IMR-90 (cell line): ENCODE data around the gene RBFOX2. TPM values are rescaled to one million over a fixed set of nuclear protein-coding genes. Genes with fewer than 3 reads are reported as not detected.

Source experiments
- ATAC-seq: fragments of 200-7000 bp; cut with Tn5 transposase; 2 replicates; pipeline ENCODE4 v1.9.1; 2020; ENCODE audit warnings: low read depth, mild to moderate bottlenecking, moderate library complexity
- BruUV-seq: library from RNA; stranded (reverse); fragments of 400-500 nt; replicated peaks from 2 replicates; lab custom pipeline; 2021; lab: Mats Ljungman, UMichigan
- CTCF ChIA-PET: fragments of 300-600 bp; formaldehyde crosslinking; extraction: SDS; loops from one replicate; lab custom pipeline; 2021; ENCODE audit warnings: antibody characterized with exemption; lab: Yijun Ruan, JAX
- POLR2A ChIA-PET: fragments of 300-600 bp; sonication (Branson Sonifier 250); formaldehyde crosslinking; loops from one replicate; lab custom pipeline; 2022; ENCODE audit warnings: antibody characterized with exemption; ENCODE audit not compliant: unreplicated experiment; lab: Charles Lee
- DNase-seq: peaks from one replicate; pipeline ENCODE4 v3.0.0; 2013
- H2AFZ ChIP-seq: replicated peaks from 2 replicates; pipeline ENCODE3; 2013; ENCODE audit warnings: low read length, mild to moderate bottlenecking; ENCODE audit not compliant: poor library complexity
- H2AK5ac ChIP-seq: 2 replicates; pipeline ENCODE4 v1.6.1; 2013; ENCODE audit warnings: low read depth, low read length, inconsistent platforms
- H2AK9ac ChIP-seq: replicated peaks from 2 replicates; pipeline ENCODE3; 2013; ENCODE audit warnings: mild to moderate bottlenecking, low read depth, low read length, moderate library complexity; ENCODE audit not compliant: poor library complexity
- H2BK120ac ChIP-seq: 2 replicates; pipeline ENCODE4 v1.6.1; 2013; ENCODE audit warnings: low read depth, low read length, inconsistent platforms
- H2BK15ac ChIP-seq: 3 replicates; pipeline ENCODE4 v1.6.1; 2013; ENCODE audit warnings: low read depth, low read length, inconsistent platforms
- H2BK20ac ChIP-seq: 2 replicates; pipeline ENCODE4 v1.6.1; 2013; ENCODE audit warnings: low read depth, mild to moderate bottlenecking, inconsistent platforms, low read length, moderate library complexity
- H2BK5ac ChIP-seq: 2 replicates; pipeline ENCODE4 v1.6.1; 2013; ENCODE audit warnings: mild to moderate bottlenecking, low read depth, low read length, inconsistent platforms; ENCODE audit not compliant: poor library complexity, severe bottlenecking
- H3K14ac ChIP-seq: replicated peaks from 2 replicates; pipeline ENCODE4 v1.6.1; 2013; ENCODE audit warnings: low read depth, low read length, inconsistent platforms
- H3K18ac ChIP-seq: 2 replicates; pipeline ENCODE4 v1.6.1; 2013; ENCODE audit warnings: low read depth, low read length, control low read depth
- H3K23ac ChIP-seq: 2 replicates; pipeline ENCODE4 v1.6.1; 2013; ENCODE audit warnings: low read depth, low read length, inconsistent platforms
- H3K27ac ChIP-seq: 2 replicates; pipeline ENCODE4 v1.5.1; 2013; ENCODE audit warnings: mild to moderate bottlenecking, control low read depth, low read length; ENCODE audit not compliant: insufficient read depth
- H3K27me3 ChIP-seq: 2 replicates; pipeline ENCODE4 v1.6.1; 2013; ENCODE audit warnings: low read length; ENCODE audit not compliant: control insufficient read depth, insufficient read depth
- H3K36me3 ChIP-seq: 2 replicates; pipeline ENCODE4 v1.6.1; 2013; ENCODE audit warnings: low read length, mixed read lengths; ENCODE audit not compliant: control insufficient read depth, insufficient read depth
- H3K4ac ChIP-seq: 2 replicates; pipeline ENCODE4 v1.6.1; 2013; ENCODE audit warnings: low read depth, low read length, inconsistent platforms
- H3K4me1 ChIP-seq: 2 replicates; pipeline ENCODE4 v1.6.1; 2013; ENCODE audit warnings: low read length, mixed read lengths; ENCODE audit not compliant: control insufficient read depth, insufficient read depth
- H3K4me2 ChIP-seq: 2 replicates; pipeline ENCODE4 v1.6.1; 2013; ENCODE audit warnings: low read depth, mild to moderate bottlenecking, control low read depth, low read length, moderate library complexity
- H3K4me3 ChIP-seq: 2 replicates; pipeline ENCODE4 v1.5.1; 2013; ENCODE audit warnings: low read depth, mild to moderate bottlenecking, control low read depth, low read length, moderate library complexity; ENCODE audit not compliant: insufficient read depth
- H3K56ac ChIP-seq: 2 replicates; pipeline ENCODE4 v1.6.1; 2013; ENCODE audit warnings: low read length, inconsistent platforms; ENCODE audit not compliant: insufficient read depth; ENCODE audit errors: extremely low read depth
- H3K79me1 ChIP-seq, 2 experiments: 2 replicates each; pipeline ENCODE4 v1.6.1; 2013; ENCODE audit warnings: low read length in 2 of 2, inconsistent platforms in 1 of 2, low read depth in 1 of 2
- H3K9ac ChIP-seq: 2 replicates; pipeline ENCODE4 v1.6.1; 2013; ENCODE audit warnings: low read depth, low read length, control low read depth
- H3K9me1 ChIP-seq: 2 replicates; pipeline ENCODE4 v1.6.1; 2013; ENCODE audit warnings: low read length, inconsistent platforms; ENCODE audit not compliant: insufficient read depth
- H3K9me3 ChIP-seq: 2 replicates; pipeline ENCODE4 v1.6.1; 2013; ENCODE audit warnings: low read length; ENCODE audit not compliant: control insufficient read depth, insufficient read depth
- H4K20me1 ChIP-seq: 2 replicates; pipeline ENCODE4 v1.6.1; 2013; ENCODE audit warnings: low read length, inconsistent platforms; ENCODE audit not compliant: insufficient read depth
- H4K5ac ChIP-seq: 2 replicates; pipeline ENCODE4 v1.6.1; 2013; ENCODE audit warnings: mild to moderate bottlenecking, low read depth, low read length, control low read depth
- H4K8ac ChIP-seq, 2 experiments: 2 replicates each; pipeline ENCODE4 v1.6.1; 2013; ENCODE audit warnings: low read depth in 2 of 2, low read length in 2 of 2, control low read depth in 1 of 2, inconsistent platforms in 1 of 2
- H4K91ac ChIP-seq: 2 replicates; pipeline ENCODE4 v1.6.1; 2013; ENCODE audit warnings: low read depth, low read length, inconsistent platforms; ENCODE audit not compliant: insufficient read depth
- BHLHE40 ChIP-seq: fragments of 150-350 bp; IDR thresholded peaks from 2 replicates; pipeline ENCODE4 v1.6.1; 2016; ENCODE audit warnings: mild to moderate bottlenecking, low read depth, low read length
- CEBPB ChIP-seq: IDR thresholded peaks from 2 replicates; pipeline ENCODE4 v1.6.1; 2012; ENCODE audit warnings: low read depth, low read length, improper control_type of control experiment
- CHD1 ChIP-seq: IDR thresholded peaks from 2 replicates; pipeline ENCODE4 v1.6.1; 2012; ENCODE audit warnings: low read depth, low read length, improper control_type of control experiment
- FOS ChIP-seq: fragments of 150-350 bp; IDR thresholded peaks from 2 replicates; pipeline ENCODE4 v1.6.1; 2016; ENCODE audit warnings: low read depth, low read length
- MAFK ChIP-seq: IDR thresholded peaks from 2 replicates; pipeline ENCODE4 v1.6.1; 2012; ENCODE audit warnings: low read depth, low read length, improper control_type of control experiment
- MAZ ChIP-seq: IDR thresholded peaks from 2 replicates; pipeline ENCODE4 v1.6.1; 2012; ENCODE audit warnings: low read depth, mild to moderate bottlenecking, low read length, improper control_type of control experiment, moderate library complexity, borderline replicate concordance
- MXI1 ChIP-seq: IDR thresholded peaks from 2 replicates; pipeline ENCODE4 v1.6.1; 2012; ENCODE audit warnings: low read depth, mild to moderate bottlenecking, low read length, moderate library complexity, borderline replicate concordance
- NFE2L2 ChIP-seq: fragments of 150-350 bp; IDR thresholded peaks from 2 replicates; pipeline ENCODE4 v1.6.1; 2016; ENCODE audit warnings: low read depth, mild to moderate bottlenecking, low read length
- POLR2A ChIP-seq: IDR thresholded peaks from 2 replicates; pipeline ENCODE4 v1.6.1; 2012; ENCODE audit warnings: mild to moderate bottlenecking, low read depth, low read length
- RAD21 ChIP-seq: IDR thresholded peaks from 2 replicates; pipeline ENCODE4 v1.6.1; 2012; ENCODE audit warnings: low read length, improper control_type of control experiment
- RCOR1 ChIP-seq: IDR thresholded peaks from 2 replicates; pipeline ENCODE4 v1.6.1; 2012; ENCODE audit warnings: mild to moderate bottlenecking, low read length, improper control_type of control experiment; ENCODE audit not compliant: insufficient replicate concordance
- RFX5 ChIP-seq: IDR thresholded peaks from 2 replicates; pipeline ENCODE4 v1.8.0; 2012; ENCODE audit warnings: low read depth, mild to moderate bottlenecking, low read length, moderate library complexity
- SMC3 ChIP-seq: fragments of 150-350 bp; IDR thresholded peaks from 2 replicates; pipeline ENCODE4 v1.6.1; 2016; ENCODE audit warnings: low read depth, mild to moderate bottlenecking, antibody characterized with exemption, low read length, moderate library complexity
- WGBS, 2 experiments: methylation state at CpG; one replicate each; pipeline versions ENCODE4 v1.1.5 to v1.1.7; 2013; ENCODE audit warnings: missing lambda C conversion rate in 2 of 2; ENCODE audit not compliant: insufficient read length in 1 of 2; ENCODE audit errors: extremely low coverage in 2 of 2; 5-methylcytosine and 5-hydroxymethylcytosine counted together
- dilution Hi-C: fragments of 300-500 bp; cut with HindIII; formaldehyde crosslinking; loops from one replicate; pipeline ENCODE4 v1.14.3; 2018; ENCODE audit warnings: low sequenced_read_pairs; ENCODE audit not compliant: unreplicated experiment
- in situ Hi-C: fragments of 300-500 bp; cut with MboI; formaldehyde crosslinking; loops from 3 replicates; pipeline ENCODE4 v1.14.3; 2019; ENCODE audit warnings: low sequenced_read_pairs, inconsistent platforms, mixed read lengths
- intact Hi-C: fragments of 100-400 bp; cut with micrococcal nuclease; formaldehyde crosslinking; loops from 2 replicates; pipeline ENCODE4 v1.10.0; 2022
- polyA plus RNA-seq, 3 experiments: library from polyadenylated mRNA; depleted of rRNA; stranded (reverse); fragments of >200 nt; gene quantifications; 2 replicates each; pipeline ENCODE4 v1.2.3, GENCODE V29; 2012; ENCODE audit warnings: low replicate concordance in 1 of 3
- total RNA-seq: library from RNA; depleted of rRNA; stranded (reverse); fragments of >200 nt; gene quantifications from 2 replicates; pipeline ENCODE4 v1.2.3, GENCODE V29; 2012
- TF ChIP-seq, protein P1 (sequence below): conservative IDR thresholded peaks from 2 replicates; pipeline ENCODE4 v1.5.1; 2012; ENCODE audit warnings: mild to moderate bottlenecking, low read depth, low read length, improper control_type of control experiment
- TF ChIP-seq, protein P2 (sequence below): fragments of 150-350 bp; IDR thresholded peaks from 2 replicates; pipeline ENCODE4 v1.6.1; 2016; ENCODE audit warnings: low read depth, mild to moderate bottlenecking, low read length, moderate library complexity, borderline replicate concordance
- TF ChIP-seq, protein P3 (sequence below): fragments of 150-350 bp; IDR thresholded peaks from 2 replicates; pipeline ENCODE4 v1.6.1; 2017; ENCODE audit warnings: mild to moderate bottlenecking, antibody characterized with exemption, low read length, low read depth

Gene RBFOX2
- total and polyA plus RNA-seq, 2 of the 4 experiments (the other 2 are of a cell fraction) = 146 to 178 TPM

DNA sequence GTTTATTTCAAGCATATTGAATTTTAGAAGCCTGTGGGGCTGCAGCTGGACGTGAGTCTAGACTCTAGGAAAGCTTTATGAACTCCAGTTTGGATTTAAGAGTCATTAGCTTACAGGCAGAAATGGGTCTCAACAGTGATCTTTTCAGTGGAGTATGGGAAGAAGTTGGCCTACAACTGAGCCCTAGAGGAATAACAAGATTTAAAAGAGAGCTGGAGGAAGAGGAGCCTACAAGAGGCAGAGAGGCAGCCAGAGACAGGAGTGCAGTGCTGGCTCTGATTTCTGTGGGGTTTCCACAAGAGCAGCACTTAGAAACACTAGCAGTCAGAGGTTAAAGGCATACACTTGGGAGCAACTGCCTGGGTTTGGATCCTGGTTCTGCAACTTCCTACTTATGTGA, 293.1 kb downstream of the RBFOX2 start:
- no TSS peak for BruUV-seq

More for the DNA sequence above, 293.1 kb downstream of the RBFOX2 start:
- Histone ChIP-seq H2BK5ac (no peak overlapping the region), H4K91ac (no peak overlapping the region), H3K4me1 (peaks cover 1% of the 10 kb centered on the region; the same call in 1 of the 2 replicates), H3K9me3 (no peaks in the 10 kb centered on the region), H2BK20ac (no peak overlapping the region), H3K4ac (no peak overlapping the region), H2AK9ac (no peak overlapping the region), H3K14ac (no peak overlapping the region), H3K23ac (no peak overlapping the region), H2BK120ac (no peak overlapping the region), H2AFZ (no peak overlapping the region), H3K9ac (no peak overlapping the region), H3K9me1 (peaks cover 11% of the 10 kb centered on the region; the same call in 1 of the 2 replicates), H3K27me3 (no peaks in the 10 kb centered on the region), H3K36me3 (peaks cover 25% of the 10 kb centered on the region), H3K4me3 (no peak overlapping the region), H3K79me1 (peaks cover 5 to 9% of the 10 kb centered on the region in 2 experiments; a peak in 2 of 4 replicates), H3K27ac (no peak overlapping the region), H3K18ac (no peak overlapping the region), H4K20me1 (no peaks in the 10 kb centered on the region), H4K5ac (no peak overlapping the region), H3K4me2 (no peak overlapping the region), H2AK5ac (no peak overlapping the region), H2BK15ac (no peak overlapping the region), H3K56ac (no peak overlapping the region), H4K8ac (no peak overlapping the region)
- intact Hi-C loops = loop anchor here (5.0 kb wide), 1 partner anchor 383 kb away; no protein-coding TSS in a partner anchor
- ATAC-seq = no peak
- ChIA-PET CTCF (no interaction called here), POLR2A (no interaction called here)
- dilution Hi-C loops = no loop called here
- 80% methylated on average over 1 of the region's 1 CpG; no CpG with 5 or more reads in 1 of the 2 experiments for WGBS, 2 experiments
- DNase-seq = no peak
- in situ Hi-C loops = no loop called here
- no peak for TF ChIP-seq RAD21
- no peak for TF ChIP-seq CHD1
- TF ChIP-seq, protein P1, sequence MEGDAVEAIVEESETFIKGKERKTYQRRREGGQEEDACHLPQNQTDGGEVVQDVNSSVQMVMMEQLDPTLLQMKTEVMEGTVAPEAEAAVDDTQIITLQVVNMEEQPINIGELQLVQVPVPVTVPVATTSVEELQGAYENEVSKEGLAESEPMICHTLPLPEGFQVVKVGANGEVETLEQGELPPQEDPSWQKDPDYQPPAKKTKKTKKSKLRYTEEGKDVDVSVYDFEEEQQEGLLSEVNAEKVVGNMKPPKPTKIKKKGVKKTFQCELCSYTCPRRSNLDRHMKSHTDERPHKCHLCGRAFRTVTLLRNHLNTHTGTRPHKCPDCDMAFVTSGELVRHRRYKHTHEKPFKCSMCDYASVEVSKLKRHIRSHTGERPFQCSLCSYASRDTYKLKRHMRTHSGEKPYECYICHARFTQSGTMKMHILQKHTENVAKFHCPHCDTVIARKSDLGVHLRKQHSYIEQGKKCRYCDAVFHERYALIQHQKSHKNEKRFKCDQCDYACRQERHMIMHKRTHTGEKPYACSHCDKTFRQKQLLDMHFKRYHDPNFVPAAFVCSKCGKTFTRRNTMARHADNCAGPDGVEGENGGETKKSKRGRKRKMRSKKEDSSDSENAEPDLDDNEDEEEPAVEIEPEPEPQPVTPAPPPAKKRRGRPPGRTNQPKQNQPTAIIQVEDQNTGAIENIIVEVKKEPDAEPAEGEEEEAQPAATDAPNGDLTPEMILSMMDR = no peak
- TF ChIP-seq NFE2L2 = no peak
- no peak for TF ChIP-seq POLR2A
- no peak for TF ChIP-seq MAZ
- TF ChIP-seq, protein P2, sequence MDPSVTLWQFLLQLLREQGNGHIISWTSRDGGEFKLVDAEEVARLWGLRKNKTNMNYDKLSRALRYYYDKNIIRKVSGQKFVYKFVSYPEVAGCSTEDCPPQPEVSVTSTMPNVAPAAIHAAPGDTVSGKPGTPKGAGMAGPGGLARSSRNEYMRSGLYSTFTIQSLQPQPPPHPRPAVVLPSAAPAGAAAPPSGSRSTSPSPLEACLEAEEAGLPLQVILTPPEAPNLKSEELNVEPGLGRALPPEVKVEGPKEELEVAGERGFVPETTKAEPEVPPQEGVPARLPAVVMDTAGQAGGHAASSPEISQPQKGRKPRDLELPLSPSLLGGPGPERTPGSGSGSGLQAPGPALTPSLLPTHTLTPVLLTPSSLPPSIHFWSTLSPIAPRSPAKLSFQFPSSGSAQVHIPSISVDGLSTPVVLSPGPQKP = no peak
- TF ChIP-seq, protein P3, sequence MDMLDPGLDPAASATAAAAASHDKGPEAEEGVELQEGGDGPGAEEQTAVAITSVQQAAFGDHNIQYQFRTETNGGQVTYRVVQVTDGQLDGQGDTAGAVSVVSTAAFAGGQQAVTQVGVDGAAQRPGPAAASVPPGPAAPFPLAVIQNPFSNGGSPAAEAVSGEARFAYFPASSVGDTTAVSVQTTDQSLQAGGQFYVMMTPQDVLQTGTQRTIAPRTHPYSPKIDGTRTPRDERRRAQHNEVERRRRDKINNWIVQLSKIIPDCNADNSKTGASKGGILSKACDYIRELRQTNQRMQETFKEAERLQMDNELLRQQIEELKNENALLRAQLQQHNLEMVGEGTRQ = no peak
- TF ChIP-seq MXI1 = no peak
- no peak for TF ChIP-seq MAFK
- TF ChIP-seq SMC3 = no peak
- no peak for TF ChIP-seq CEBPB
- TF ChIP-seq RCOR1 = no peak
- no peak for TF ChIP-seq BHLHE40
- no peak for TF ChIP-seq FOS
- TF ChIP-seq RFX5 = no peak
